ENCODE data around the gene ARL2. TPM values are rescaled to one million over a fixed set of nuclear protein-coding genes. Genes with fewer than 3 reads are reported as not detected.

The ARL2 gene
- total and polyA plus RNA-seq, 2 donors (not counting 1 experiment from before 2014, with no cell fraction given) = 99.2 to 138 TPM

DNA sequence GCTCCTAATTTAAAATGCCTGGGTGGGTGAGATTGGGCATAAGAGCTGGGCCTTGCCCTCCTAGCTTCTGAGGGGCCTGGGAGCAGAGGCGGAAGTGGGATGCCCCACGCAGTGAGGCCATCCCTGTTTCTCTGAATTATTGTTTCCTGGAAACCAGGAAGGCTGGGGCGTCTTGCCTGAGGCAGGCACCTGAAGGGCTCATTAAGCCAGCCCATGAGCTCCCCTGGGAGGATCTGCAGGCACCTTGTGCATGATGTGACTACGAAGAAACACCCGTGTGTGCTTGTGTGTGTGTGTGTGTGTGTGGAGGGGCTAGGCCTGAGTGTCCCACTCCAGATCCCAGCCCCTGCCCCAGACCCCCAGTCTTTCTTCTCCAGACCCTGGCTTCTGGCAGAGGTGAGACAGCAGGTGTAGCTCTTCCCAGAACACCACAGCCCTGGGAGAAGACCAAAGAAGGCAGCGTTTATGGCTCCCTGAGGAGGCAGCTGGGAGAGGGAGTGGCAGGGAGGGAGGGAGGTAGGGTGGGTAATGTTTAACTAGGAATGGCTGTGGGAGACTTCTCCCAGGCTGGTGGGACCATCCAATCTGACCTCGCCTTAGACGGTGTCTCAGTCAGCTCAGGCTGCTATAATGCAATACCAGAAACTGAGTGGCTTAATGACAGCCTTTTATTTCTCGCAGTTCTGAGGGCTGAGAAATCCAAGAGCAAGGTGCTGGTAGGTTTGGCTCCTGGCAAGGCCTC lies 15.1 kb upstream of the ARL2 start:
- H3K4me2 ChIP-seq (ENCODE audit: extremely low read depth, insufficient read depth, low read length) = no peak overlapping the region
- H3K36me3 ChIP-seq (ENCODE audit: control insufficient read depth, insufficient read depth, low read length) = no peaks in the 10 kb centered on the region
- no peaks in the 10 kb centered on the region for H3K79me2 ChIP-seq (ENCODE audit: control insufficient read depth, insufficient read depth, low read length)
- H3K27me3 ChIP-seq (ENCODE audit: control insufficient read depth, insufficient read depth, low read length) = no peaks in the 10 kb centered on the region
- DNase-seq (ENCODE audit: low read depth in 2 of 2) = no peak
- H3K4me1 ChIP-seq (ENCODE audit: control insufficient read depth, extremely low read depth, insufficient read depth, low read length) = no peaks in the 10 kb centered on the region
- H3K9ac ChIP-seq (ENCODE audit: insufficient read depth, low read length) = no peak overlapping the region
- no peak overlapping the region for H2AFZ ChIP-seq (ENCODE audit: low read length)
- H4K20me1 ChIP-seq (ENCODE audit: control insufficient read depth, extremely low read depth, insufficient read depth, low read length) = no peaks in the 10 kb centered on the region
- H3K4me3 ChIP-seq (replicated peaks in 1 of 4; ENCODE audit: control extremely low read depth in 1 of 4, insufficient read depth in 1 of 4, low read depth in 3 of 4, low read length in 4 of 4) = no peak overlapping the region
- TF ChIP-seq EZH2 (IDR thresholded peaks at IDR 0.05; ENCODE audit: low read length, missing control alignments) (no peak), CTCF (conservative IDR thresholded peaks at IDR 0.05 in 1 of 2, IDR thresholded peaks at IDR 0.05 in 1 of 2; ENCODE audit: low read depth in 1 of 2, low read length in 2 of 2) (no peak)
- no peaks in the 10 kb centered on the region for H3K9me3 ChIP-seq (ENCODE audit: control insufficient read depth, insufficient read depth, low read depth, low read length)
- no peak overlapping the region for H3K27ac ChIP-seq (ENCODE audit: insufficient read depth, low read length)

DNA sequence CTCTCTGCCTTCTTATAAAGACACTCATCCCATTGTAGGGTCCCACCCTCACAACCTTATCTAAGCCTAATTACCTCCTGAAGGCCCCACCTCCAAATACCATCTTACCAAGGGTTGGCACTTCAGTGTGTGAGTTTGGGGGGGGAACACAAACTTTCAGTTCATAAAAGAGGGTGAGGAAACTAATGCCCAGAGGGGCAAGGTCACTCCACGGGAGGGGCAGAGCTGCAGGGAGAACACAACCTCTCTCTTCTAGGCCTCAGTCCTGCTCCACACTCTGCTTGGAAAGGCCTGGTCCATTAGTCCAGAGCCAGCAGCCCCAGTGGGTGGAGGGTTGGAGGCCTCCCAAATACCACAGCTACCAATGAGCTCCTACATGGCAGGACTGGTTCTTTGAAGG lies 14.5 kb upstream of the ARL2 start:
- H3K4me3 ChIP-seq (replicated peaks in 1 of 4; ENCODE audit: control extremely low read depth in 1 of 4, insufficient read depth in 1 of 4, low read depth in 3 of 4, low read length in 4 of 4) = no peak overlapping the region
- no peak for TF ChIP-seq EZH2 (IDR thresholded peaks at IDR 0.05; ENCODE audit: low read length, missing control alignments)
- TF ChIP-seq CTCF (conservative IDR thresholded peaks at IDR 0.05 in 1 of 2, IDR thresholded peaks at IDR 0.05 in 1 of 2; ENCODE audit: low read depth in 1 of 2, low read length in 2 of 2) = no peak

DNA sequence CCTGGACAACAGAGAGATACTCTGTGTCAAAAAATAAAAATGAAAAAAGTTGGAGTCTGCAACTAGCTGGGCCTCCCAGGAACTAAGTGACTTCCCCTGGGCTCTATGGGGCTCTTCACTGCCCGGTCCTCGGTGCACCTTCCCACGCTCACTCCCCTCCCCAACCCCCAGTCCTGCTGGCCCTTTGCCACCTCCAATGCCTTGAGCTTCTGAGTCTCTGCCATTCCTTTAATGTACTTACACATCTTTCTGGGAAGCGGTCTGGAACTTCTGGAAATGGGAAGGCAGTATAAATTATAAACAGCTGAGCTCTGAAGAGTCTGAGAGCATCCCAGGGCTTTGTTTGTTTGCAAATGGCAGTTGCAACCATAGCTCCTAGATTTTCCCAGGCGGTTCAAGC lies 11.3 kb upstream of the ARL2 start:
- Histone ChIP-seq H3K4me1 (ENCODE audit: control insufficient read depth, extremely low read depth, insufficient read depth, low read length) (peaks cover 10% of the 10 kb centered on the region), H3K27me3 (ENCODE audit: control insufficient read depth, insufficient read depth, low read length) (no peaks in the 10 kb centered on the region), H4K20me1 (ENCODE audit: control insufficient read depth, extremely low read depth, insufficient read depth, low read length) (no peaks in the 10 kb centered on the region), H3K9me3 (ENCODE audit: control insufficient read depth, insufficient read depth, low read depth, low read length) (no peaks in the 10 kb centered on the region), H2AFZ (ENCODE audit: low read length) (no peak overlapping the region), H3K4me3 (replicated peaks in 1 of 4; ENCODE audit: control extremely low read depth in 1 of 4, insufficient read depth in 1 of 4, low read depth in 3 of 4, low read length in 4 of 4) (no peak overlapping the region), H3K36me3 (ENCODE audit: control insufficient read depth, insufficient read depth, low read length) (no peaks in the 10 kb centered on the region), H3K4me2 (ENCODE audit: extremely low read depth, insufficient read depth, low read length) (no peak overlapping the region), H3K27ac (ENCODE audit: insufficient read depth, low read length) (no peak overlapping the region), H3K79me2 (ENCODE audit: control insufficient read depth, insufficient read depth, low read length) (no peaks in the 10 kb centered on the region), H3K9ac (ENCODE audit: insufficient read depth, low read length) (no peak overlapping the region)
- DNase-seq (ENCODE audit: low read depth in 2 of 2) = no peak
- TF ChIP-seq CTCF (conservative IDR thresholded peaks at IDR 0.05 in 1 of 2, IDR thresholded peaks at IDR 0.05 in 1 of 2; ENCODE audit: low read depth in 1 of 2, low read length in 2 of 2) (no peak), EZH2 (IDR thresholded peaks at IDR 0.05; ENCODE audit: low read length, missing control alignments) (no peak)

More for the DNA sequence above, 14.5 kb upstream of the ARL2 start:
- DNase-seq (ENCODE audit: low read depth in 2 of 2) = no peak
- no peaks in the 10 kb centered on the region for H3K4me1 ChIP-seq (ENCODE audit: control insufficient read depth, extremely low read depth, insufficient read depth, low read length)
- no peaks in the 10 kb centered on the region for H3K36me3 ChIP-seq (ENCODE audit: control insufficient read depth, insufficient read depth, low read length)
- H4K20me1 ChIP-seq (ENCODE audit: control insufficient read depth, extremely low read depth, insufficient read depth, low read length) = no peaks in the 10 kb centered on the region
- H3K9ac ChIP-seq (ENCODE audit: insufficient read depth, low read length) = no peak overlapping the region
- no peaks in the 10 kb centered on the region for H3K27me3 ChIP-seq (ENCODE audit: control insufficient read depth, insufficient read depth, low read length)
- no peak overlapping the region for H2AFZ ChIP-seq (ENCODE audit: low read length)
- H3K9me3 ChIP-seq (ENCODE audit: control insufficient read depth, insufficient read depth, low read depth, low read length) = no peaks in the 10 kb centered on the region
- no peak overlapping the region for H3K27ac ChIP-seq (ENCODE audit: insufficient read depth, low read length)
- H3K79me2 ChIP-seq (ENCODE audit: control insufficient read depth, insufficient read depth, low read length) = no peaks in the 10 kb centered on the region
- no peak overlapping the region for H3K4me2 ChIP-seq (ENCODE audit: extremely low read depth, insufficient read depth, low read length)
